HG02642 (cell line): ENCODE data around the gene ZNF467.

ENCODE experiments used
- ATAC-seq: cut with Tn5 transposase; IDR thresholded peaks from one replicate; pipeline ENCODE4 v1.9.1; 2021; ENCODE audit warnings: mild to moderate bottlenecking; ENCODE audit not compliant: unreplicated experiment, poor library complexity

The ZNF467 gene

GRCh38 chr7:149718730-149719049 is 54.7 kb downstream of the ZNF467 start:
- no peak for ATAC-seq

DNA sequence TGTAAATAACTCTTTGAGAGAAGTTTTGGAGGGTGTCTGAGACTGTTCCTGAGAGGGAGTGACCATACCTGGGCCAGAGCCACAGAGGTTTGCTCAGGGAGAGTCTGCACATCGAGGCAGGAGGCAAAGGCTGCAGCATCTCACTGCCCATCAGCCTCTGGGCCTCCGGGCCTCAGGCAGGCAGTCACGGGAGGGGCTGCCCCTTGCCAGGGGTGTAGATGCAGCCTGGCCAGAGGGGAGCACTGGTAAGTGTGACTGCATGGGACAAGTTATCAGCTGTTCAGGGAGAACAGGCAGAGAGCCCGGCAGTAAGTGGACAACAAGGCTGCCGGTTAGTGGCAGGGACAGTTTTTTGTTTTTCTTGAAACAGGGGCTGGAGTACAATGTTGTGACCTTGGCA is 55.9 kb downstream of the ZNF467 start:
- no peak for ATAC-seq

GRCh38 chr7:149716932-149717307 is 56.5 kb downstream of the ZNF467 start:
- no peak for ATAC-seq

DNA sequence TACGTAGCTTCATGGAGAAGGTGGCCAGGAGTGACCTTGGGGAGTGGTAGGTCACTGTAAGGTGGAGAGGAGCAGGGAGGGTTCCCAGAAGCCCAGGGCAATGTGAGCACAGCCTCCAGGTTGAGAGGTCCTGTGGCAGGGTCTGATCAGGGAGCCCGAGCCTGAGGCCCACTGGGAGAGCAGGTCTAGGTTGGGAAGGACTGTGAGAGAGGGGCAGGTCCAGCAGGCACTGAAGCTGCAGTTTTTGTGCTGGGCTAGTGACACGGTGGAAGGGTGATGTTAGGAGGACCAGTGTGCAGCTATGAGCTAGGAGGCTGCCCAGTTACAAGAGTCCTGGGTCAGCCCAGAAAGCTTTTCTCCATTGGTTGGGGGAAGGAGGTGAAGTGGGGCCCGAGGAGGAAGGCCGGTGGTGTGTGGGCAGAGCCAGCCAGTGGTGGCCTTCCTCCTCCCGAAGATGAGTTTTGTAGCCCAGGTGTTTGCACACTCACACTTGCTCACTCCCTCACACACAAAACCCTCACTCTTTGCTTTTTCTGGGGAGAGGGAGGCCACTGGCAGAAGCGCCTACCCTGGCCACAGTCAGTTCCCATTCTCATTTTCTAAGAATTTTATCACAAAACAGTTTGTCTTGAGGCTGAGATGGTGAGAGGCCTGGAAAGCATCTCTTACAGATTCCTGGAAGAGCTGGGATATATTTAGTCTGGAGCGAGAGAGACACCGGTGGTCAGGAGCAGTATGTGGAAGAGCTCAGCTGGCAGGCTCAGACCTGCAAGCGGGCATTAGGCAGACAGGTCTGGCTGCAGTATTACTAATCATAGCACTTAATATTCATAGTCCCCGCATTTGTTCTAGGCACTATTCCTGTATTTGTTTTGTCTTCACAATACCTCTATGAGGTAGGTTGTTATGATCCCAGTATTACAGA is 57.1 kb downstream of the ZNF467 start:
- no peak for ATAC-seq

- no peak for ATAC-seq
Observed at GRCh38 chr7:149715476-149715875, 57.9 kb downstream of the ZNF467 start.

DNA sequence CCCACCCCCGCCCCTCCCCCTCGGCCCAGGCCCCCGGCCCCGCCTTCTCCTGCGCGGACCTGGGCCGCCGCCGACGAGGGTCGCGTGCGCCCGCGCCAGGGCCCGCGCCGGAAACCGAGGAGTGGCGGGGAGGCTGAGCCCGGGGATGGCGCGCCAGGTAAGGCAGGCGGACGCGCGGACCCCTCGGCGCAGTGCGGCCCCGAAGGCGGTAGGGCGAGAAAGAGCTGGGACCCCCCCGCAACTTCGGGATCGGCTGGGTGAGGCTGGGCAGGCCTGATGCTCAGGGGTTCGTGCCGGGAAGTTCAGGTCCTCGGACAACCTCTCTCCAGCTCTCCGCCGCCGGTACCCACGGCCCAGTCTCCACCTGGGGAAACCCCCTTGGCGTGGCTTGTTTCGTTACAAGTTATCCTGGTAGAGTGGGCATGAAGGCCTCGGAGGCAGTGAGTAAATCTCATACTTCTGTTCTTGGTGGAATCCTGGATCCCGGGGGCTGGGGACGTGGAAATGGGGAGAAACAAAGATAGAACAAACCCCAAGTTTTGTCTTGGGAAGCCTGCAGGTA is 58.4 kb downstream of the ZNF467 start:
- peak; percentile 24 for ATAC-seq
